SU-DHL-6 (cell line): ENCODE measurements around the gene PKD1.

Source experiments
- H2AFZ ChIP-seq: fragments of 200-600 bp; sonication (generic); 2 replicates; pipeline ENCODE4 v1.6.1; 2014; ENCODE audit warnings: low read depth, mild to moderate bottlenecking, moderate library complexity, mixed read lengths, antibody characterized with exemption, low read length; ENCODE audit not compliant: severe bottlenecking
- H3F3A ChIP-seq: fragments of 200-600 bp; shearing (Covaris generic); 2 replicates; pipeline ENCODE4 v1.6.0; 2016; ENCODE audit warnings: antibody characterized with exemption, mild to moderate bottlenecking; ENCODE audit not compliant: insufficient read depth
- H3K27ac ChIP-seq: fragments of 200-600 bp; sonication (generic); 2 replicates; pipeline ENCODE4 v1.5.1; 2016; ENCODE audit warnings: low read depth, mild to moderate bottlenecking, low read length, moderate library complexity, mixed read lengths
- H3K27me3 ChIP-seq: fragments of 200-600 bp; sonication (generic), shearing (Covaris generic); 2 replicates; pipeline ENCODE4 v1.6.0; 2014; ENCODE audit warnings: mild to moderate bottlenecking, low read length
- H3K36me3 ChIP-seq: fragments of 200-600 bp; sonication (generic); 2 replicates; pipeline ENCODE4 v1.6.1; 2014; ENCODE audit warnings: mild to moderate bottlenecking, low read length, mixed read lengths
- H3K4me2 ChIP-seq: fragments of 300-600, 200-600 bp; shearing (Covaris generic), sonication (generic); 2 replicates; pipeline ENCODE4 v1.6.0; 2014; ENCODE audit warnings: low read length, low read depth, mild to moderate bottlenecking; ENCODE audit not compliant: poor library complexity, severe bottlenecking
- H3K4me3 ChIP-seq: fragments of 200-600 bp; sonication (generic); 2 replicates; pipeline ENCODE4 v1.5.1; 2014; ENCODE audit warnings: antibody characterized with exemption, low read length, mild to moderate bottlenecking, mixed read lengths; ENCODE audit not compliant: insufficient read depth, poor library complexity, severe bottlenecking
- H3K79me2 ChIP-seq: fragments of 200-600 bp; sonication (generic); 2 replicates; pipeline ENCODE4 v1.6.1; 2014; ENCODE audit warnings: mild to moderate bottlenecking, low read length, moderate library complexity; ENCODE audit not compliant: insufficient read depth
- H3K9ac ChIP-seq: fragments of 200-600 bp; sonication (generic); 2 replicates; pipeline ENCODE4 v1.7.0; 2014; ENCODE audit warnings: mild to moderate bottlenecking, low read length
- H3K9me2 ChIP-seq: fragments of 200-600 bp; sonication (generic); replicated peaks from 2 replicates; pipeline ENCODE4 v1.6.1; 2014; ENCODE audit warnings: low read length; ENCODE audit not compliant: insufficient read depth
- H3K9me3 ChIP-seq: fragments of 200-600 bp; sonication (generic); 2 replicates; pipeline ENCODE4 v1.6.1; 2014; ENCODE audit warnings: low read length, mixed read lengths; ENCODE audit not compliant: insufficient read depth
- H4K20me1 ChIP-seq: fragments of 200-600 bp; sonication (generic); 2 replicates; pipeline ENCODE4 v1.6.1; 2014; ENCODE audit warnings: low read depth, mild to moderate bottlenecking, antibody characterized with exemption, low read length, moderate library complexity, mixed read lengths
- CTCF ChIP-seq: fragments of 200-600 bp; sonication (generic); IDR thresholded peaks from one replicate; pipeline ENCODE4 v1.5.1; 2017; ENCODE audit warnings: antibody characterized with exemption, mild to moderate bottlenecking, low read length, moderate library complexity; ENCODE audit not compliant: insufficient read depth, poor library complexity, severe bottlenecking
- EZH2phosphoT487 ChIP-seq: fragments of 200-600 bp; sonication (generic), shearing (Covaris generic); conservative IDR thresholded peaks from 2 replicates; pipeline ENCODE4 v1.6.1; 2018; ENCODE audit warnings: mild to moderate bottlenecking, antibody characterized with exemption, low read length, moderate library complexity, mixed read lengths

The PKD1 gene

GRCh38 chr16:2091547-2092255 is 44.0 kb downstream of the PKD1 start:
- Histone ChIP-seq H4K20me1 (no peaks in the 10 kb centered on the region), H3K4me2 (no peak overlapping the region), H3K4me3 (no peak overlapping the region), H3K27me3 (no peaks in the 10 kb centered on the region), H3K36me3 (no peaks in the 10 kb centered on the region), H3K79me2 (no peaks in the 10 kb centered on the region), H2AFZ (no peak overlapping the region), H3K9ac (no peak overlapping the region), H3K9me2 (no peaks in the 10 kb centered on the region), H3K27ac (no peak overlapping the region), H3K9me3 (no peaks in the 10 kb centered on the region), H3F3A (no peaks in the 10 kb centered on the region)
- TF ChIP-seq CTCF (no peak), EZH2phosphoT487 (no peak)

- H2AFZ ChIP-seq = no peak overlapping the region
- H3K4me2 ChIP-seq = no peak overlapping the region
- no peak overlapping the region for H3K9ac ChIP-seq
These were observed 44.7 kb downstream of the PKD1 start for GRCh38 chr16:2090777-2091546.

GRCh38 chr16:2090481-2090776 is 45.3 kb downstream of the PKD1 start:
- Histone ChIP-seq H3K36me3 (no peaks in the 10 kb centered on the region), H3K4me3 (no peak overlapping the region), H4K20me1 (no peaks in the 10 kb centered on the region), H2AFZ (no peak overlapping the region), H3K79me2 (no peaks in the 10 kb centered on the region), H3K4me2 (no peak overlapping the region), H3K9me3 (no peaks in the 10 kb centered on the region), H3K9ac (no peak overlapping the region), H3K27me3 (no peaks in the 10 kb centered on the region), H3F3A (no peaks in the 10 kb centered on the region), H3K9me2 (no peaks in the 10 kb centered on the region), H3K27ac (no peak overlapping the region)
- TF ChIP-seq EZH2phosphoT487 (no peak), CTCF (no peak)

More at GRCh38 chr16:2090777-2091546, 44.7 kb downstream of the PKD1 start:
- TF ChIP-seq CTCF = no peak
- no peak for TF ChIP-seq EZH2phosphoT487
- Histone ChIP-seq H3K27me3 (no peaks in the 10 kb centered on the region), H4K20me1 (no peaks in the 10 kb centered on the region), H3K36me3 (no peaks in the 10 kb centered on the region), H3K9me2 (no peaks in the 10 kb centered on the region), H3K79me2 (no peaks in the 10 kb centered on the region), H3K9me3 (no peaks in the 10 kb centered on the region), H3K27ac (no peak overlapping the region), H3F3A (no peaks in the 10 kb centered on the region), H3K4me3 (no peak overlapping the region)
